Neural progenitor cell (in vitro differentiated cells): ENCODE data around the gene NRN1L. TPM values are rescaled to one million over a fixed set of nuclear protein-coding genes. Genes with fewer than 3 reads are reported as not detected.
A peak's percentile ranks its signal among the peaks of the same experiment; 100 is the strongest.

Experiments used
- DNase-seq: peaks from one replicate; pipeline ENCODE4 v3.0.0-alpha.2; 2016; ENCODE audit warnings: low spot score
- H2AFZ ChIP-seq: fragments of 200-600 bp; sonication (generic); replicated peaks from 2 replicates; pipeline ENCODE4 v1.6.1; 2016; ENCODE audit warnings: antibody characterized with exemption
- H3F3A ChIP-seq: fragments of 200-600 bp; sonication (generic); 2 replicates; pipeline ENCODE4 v1.6.1; 2016; ENCODE audit warnings: antibody characterized with exemption, low read depth
- H3K27ac ChIP-seq: fragments of 200-600 bp; sonication (generic); 2 replicates; pipeline ENCODE4 v1.5.1; 2016; ENCODE audit warnings: mild to moderate bottlenecking
- H3K27me3 ChIP-seq: fragments of 200-600 bp; sonication (generic); 2 replicates; pipeline ENCODE4 v1.6.1; 2016; ENCODE audit warnings: mild to moderate bottlenecking, moderate library complexity
- H3K36me3 ChIP-seq: fragments of 200-600 bp; sonication (generic); 2 replicates; pipeline ENCODE4 v1.5.1; 2016
- H3K4me1 ChIP-seq: fragments of 200-600 bp; sonication (generic); 2 replicates; pipeline ENCODE4 v1.6.1; 2016; ENCODE audit warnings: mixed run types
- H3K4me2 ChIP-seq: fragments of 200-600 bp; sonication (generic); 2 replicates; pipeline ENCODE4 v1.6.1; 2016
- H3K4me3 ChIP-seq: fragments of 200-600 bp; sonication (generic); 2 replicates; pipeline ENCODE4 v1.5.1; 2016
- H3K79me2 ChIP-seq: fragments of 200-600 bp; sonication (generic); 2 replicates; pipeline ENCODE4 v1.6.1; 2016; ENCODE audit warnings: low read depth
- H3K9ac ChIP-seq: fragments of 200-600 bp; sonication (generic); 2 replicates; pipeline ENCODE4 v1.6.1; 2016
- H3K9me3 ChIP-seq: fragments of 200-600 bp; sonication (generic); 2 replicates; pipeline ENCODE4 v1.5.1; 2016; ENCODE audit warnings: low read depth
- H4K20me1 ChIP-seq: fragments of 200-600 bp; sonication (generic); 2 replicates; pipeline ENCODE4 v1.6.1; 2016; ENCODE audit warnings: low read depth
- H3K27ac Mint-ChIP-seq: 3 replicates; pipeline ENCODE4 v1.8.0; 2021; ENCODE audit warnings: mixed read lengths
- H3K27me3 Mint-ChIP-seq: 2 replicates; pipeline ENCODE4 v1.8.0; 2022; ENCODE audit warnings: low read depth, mild to moderate bottlenecking, inconsistent platforms, moderate library complexity, mixed read lengths; ENCODE audit not compliant: insufficient read depth
- H3K36me3 Mint-ChIP-seq: 3 replicates; pipeline ENCODE4 v1.8.0; 2021; ENCODE audit warnings: mixed read lengths
- H3K4me1 Mint-ChIP-seq: 3 replicates; pipeline ENCODE4 v1.8.0; 2021; ENCODE audit warnings: mixed read lengths
- H3K4me3 Mint-ChIP-seq: 3 replicates; pipeline ENCODE4 v1.8.0; 2021; ENCODE audit warnings: mild to moderate bottlenecking, moderate library complexity, mixed read lengths
- H3K9me3 Mint-ChIP-seq: 3 replicates; pipeline ENCODE4 v1.8.0; 2020; ENCODE audit warnings: mixed read lengths
- CTCF ChIP-seq: fragments of 200-600 bp; sonication (generic); IDR thresholded peaks from 2 replicates; pipeline ENCODE4 v1.5.1; 2017; ENCODE audit warnings: antibody characterized with exemption, mild to moderate bottlenecking
- EZH2 ChIP-seq: fragments of 200-600 bp; sonication (generic); IDR thresholded peaks from 2 replicates; pipeline ENCODE4 v1.6.1; 2017; ENCODE audit warnings: antibody characterized with exemption, mild to moderate bottlenecking, moderate library complexity
- EZH2phosphoT487 ChIP-seq: fragments of 200-600 bp; sonication (generic); IDR thresholded peaks from 2 replicates; pipeline ENCODE4 v1.6.1; 2017; ENCODE audit warnings: antibody characterized with exemption
- total RNA-seq: library from RNA; depleted of rRNA; stranded (reverse); fragments of >200 nt; gene quantifications from 2 replicates; pipeline ENCODE4 v1.2.3, GENCODE V29; 2015; ENCODE audit warnings: low replicate concordance

The NRN1L gene
- total RNA-seq, 1 donor from 2014 or later, result 0.54 TPM

GRCh38 chr16:67907397-67908180 lies 22.9 kb downstream of the NRN1L start:
- H3K27ac Mint-ChIP-seq, result peak overlapping the region; percentile 78
- no peaks in the 10 kb centered on the region for H3K79me2 ChIP-seq
- no peak overlapping the region for H3K4me2 ChIP-seq
- no peaks in the 10 kb centered on the region for H3K27me3 Mint-ChIP-seq
- H3K9ac ChIP-seq, result no peak overlapping the region
- no peak for TF ChIP-seq CTCF
- TF ChIP-seq EZH2, result no peak
- TF ChIP-seq EZH2phosphoT487, result no peak
- H3K4me1 Mint-ChIP-seq, result peaks cover 5% of the 10 kb centered on the region
- H3K27me3 ChIP-seq, result no peaks in the 10 kb centered on the region
- H3K36me3 ChIP-seq, result no peaks in the 10 kb centered on the region
- no peak overlapping the region for H3K27ac ChIP-seq
- H3K4me1 ChIP-seq, result no peaks in the 10 kb centered on the region
- H3K9me3 Mint-ChIP-seq, result no peaks in the 10 kb centered on the region
- H3K4me3 Mint-ChIP-seq, result no peak overlapping the region
- DNase-seq, result no peak
- H3K4me3 ChIP-seq, result no peak overlapping the region
- no peaks in the 10 kb centered on the region for H3K9me3 ChIP-seq
- peaks cover 16% of the 10 kb centered on the region for H4K20me1 ChIP-seq
- H3F3A ChIP-seq, result no peaks in the 10 kb centered on the region
- H3K36me3 Mint-ChIP-seq, result peaks cover 8% of the 10 kb centered on the region
- H2AFZ ChIP-seq, result no peak overlapping the region

GRCh38 chr16:67909056-67909742 lies 24.5 kb downstream of the NRN1L start:
- no peak for DNase-seq
- Histone ChIP-seq H3K36me3 (no peaks in the 10 kb centered on the region), H3K4me3 (no peak overlapping the region), H3K27me3 (no peaks in the 10 kb centered on the region), H3K4me1 (no peaks in the 10 kb centered on the region), H3K9ac (no peak overlapping the region), H3K27ac (no peak overlapping the region), H3K9me3 (no peaks in the 10 kb centered on the region), H4K20me1 (peaks cover 12% of the 10 kb centered on the region), H3K4me2 (no peak overlapping the region), H3F3A (no peaks in the 10 kb centered on the region), H2AFZ (no peak overlapping the region), H3K79me2 (no peaks in the 10 kb centered on the region)
- no peaks in the 10 kb centered on the region for H3K27me3 Mint-ChIP-seq
- peak overlapping the region; percentile 2 for H3K27ac Mint-ChIP-seq
- TF ChIP-seq EZH2phosphoT487 (no peak), CTCF (no peak), EZH2 (no peak)
- no peak overlapping the region for H3K4me3 Mint-ChIP-seq
- peaks cover 6% of the 10 kb centered on the region for H3K36me3 Mint-ChIP-seq
- H3K4me1 Mint-ChIP-seq, result peaks cover 7% of the 10 kb centered on the region
- H3K9me3 Mint-ChIP-seq, result no peaks in the 10 kb centered on the region

GRCh38 chr16:67910158-67910557 lies 25.5 kb downstream of the NRN1L start:
- Histone ChIP-seq H3K79me2 (no peaks in the 10 kb centered on the region), H3K27me3 (no peaks in the 10 kb centered on the region), H3K4me3 (no peak overlapping the region), H3K4me2 (no peak overlapping the region), H3K27ac (no peak overlapping the region), H3K4me1 (no peaks in the 10 kb centered on the region), H4K20me1 (peaks cover 9% of the 10 kb centered on the region), H2AFZ (no peak overlapping the region), H3K36me3 (no peaks in the 10 kb centered on the region), H3K9ac (no peak overlapping the region), H3F3A (no peaks in the 10 kb centered on the region), H3K9me3 (no peaks in the 10 kb centered on the region)
- H3K27me3 Mint-ChIP-seq, result no peaks in the 10 kb centered on the region
- H3K9me3 Mint-ChIP-seq, result no peaks in the 10 kb centered on the region
- TF ChIP-seq EZH2phosphoT487 (no peak), CTCF (no peak), EZH2 (no peak)
- H3K36me3 Mint-ChIP-seq, result peaks cover 10% of the 10 kb centered on the region
- peaks cover 7% of the 10 kb centered on the region for H3K4me1 Mint-ChIP-seq
- H3K27ac Mint-ChIP-seq, result no peak overlapping the region
- DNase-seq, result no peak
- H3K4me3 Mint-ChIP-seq, result no peak overlapping the region
